WTC11 (cell line): ENCODE data around the gene SYNM.

Experiments used
- AR ChIP-seq: fragments of 250-450 bp; sonication (Bioruptor Pico); IDR thresholded peaks from 2 replicates; pipeline ENCODE4 v1.9.0; 2021; ENCODE audit warnings: mild to moderate bottlenecking
- ATF3 ChIP-seq: sonication (generic); formaldehyde crosslinking; conservative IDR thresholded peaks from 2 replicates; pipeline ENCODE4 v1.8.1; 2022; ENCODE audit warnings: mild to moderate bottlenecking, missing genetic modification reagents
- CTCF ChIP-seq: fragments of 200-600 bp; IDR thresholded peaks from 2 replicates; pipeline ENCODE4 v1.8.0; 2022; ENCODE audit warnings: antibody characterized with exemption
- E2F5 ChIP-seq: sonication (generic); formaldehyde crosslinking; IDR thresholded peaks from 2 replicates; pipeline ENCODE4 v1.8.1; 2022; ENCODE audit warnings: mild to moderate bottlenecking, moderate library complexity, missing genetic modification reagents
- ELF4 ChIP-seq: sonication (generic); formaldehyde crosslinking; IDR thresholded peaks from 2 replicates; pipeline ENCODE4 v1.8.1; 2022; ENCODE audit warnings: low read depth, mild to moderate bottlenecking, moderate library complexity, missing genetic modification reagents
- ESRRA ChIP-seq: sonication (generic); formaldehyde crosslinking; IDR thresholded peaks from 2 replicates; pipeline ENCODE4 v1.8.1; 2022; ENCODE audit warnings: mild to moderate bottlenecking, missing genetic modification reagents, borderline replicate concordance
- FOXJ3 ChIP-seq: sonication (generic); formaldehyde crosslinking; IDR thresholded peaks from 2 replicates; pipeline ENCODE4 v1.9.0; 2021; ENCODE audit warnings: missing genetic modification reagents, mild to moderate bottlenecking, borderline replicate concordance
- GRHL2 ChIP-seq: fragments of 250-450 bp; sonication (Bioruptor Pico); IDR thresholded peaks from 2 replicates; pipeline ENCODE4 v1.8.0; 2022; ENCODE audit warnings: mild to moderate bottlenecking, moderate library complexity; ENCODE audit not compliant: insufficient replicate concordance, severe bottlenecking
- MLX ChIP-seq: sonication (generic); formaldehyde crosslinking; IDR thresholded peaks from 2 replicates; pipeline ENCODE4 v1.8.1; 2023; ENCODE audit warnings: mild to moderate bottlenecking, missing genetic modification reagents, moderate library complexity
- SP1 ChIP-seq: sonication (generic); formaldehyde crosslinking; conservative IDR thresholded peaks from 2 replicates; pipeline ENCODE4 v1.8.1; 2022; ENCODE audit warnings: missing genetic modification reagents
- TCF7 ChIP-seq: sonication (generic); formaldehyde crosslinking; IDR thresholded peaks from 2 replicates; pipeline ENCODE4 v1.8.0; 2022; ENCODE audit warnings: mild to moderate bottlenecking, low read depth, missing genetic modification reagents, moderate library complexity
- TEAD4 ChIP-seq: sonication (generic); formaldehyde crosslinking; IDR thresholded peaks from 2 replicates; pipeline ENCODE4 v1.8.0; 2022; ENCODE audit warnings: mild to moderate bottlenecking, missing genetic modification reagents
- USF1 ChIP-seq: sonication (generic); formaldehyde crosslinking; IDR thresholded peaks from 2 replicates; pipeline ENCODE4 v1.8.0; 2022; ENCODE audit warnings: mild to moderate bottlenecking, missing genetic modification reagents

GRCh38 chr15:99099661-99100060 is 5.2 kb upstream of the SYNM start:
- TF ChIP-seq MLX (CRISPR knock-in tag) (no peak), ATF3 (CRISPR knock-in tag) (no peak), CTCF (no peak), ELF4 (CRISPR knock-in tag) (no peak), AR (CRISPR knock-in tag) (no peak), ESRRA (CRISPR knock-in tag) (no peak), TCF7 (CRISPR knock-in tag) (no peak), SP1 (CRISPR knock-in tag) (no peak), TEAD4 (CRISPR knock-in tag) (no peak), USF1 (no peak), FOXJ3 (CRISPR knock-in tag) (no peak), E2F5 (CRISPR knock-in tag) (no peak), GRHL2 (no peak)
